Astrocyte of the spinal cord (primary cell): Measurements from ENCODE around the gene SPRTN.
A peak's percentile ranks its signal among the peaks of the same experiment; 100 is the strongest.

ENCODE experiments used
- DNase-seq: peaks from one replicate; pipeline ENCODE4 v3.0.0; 2011; ENCODE audit warnings: low read depth, low spot score
- H3K4me3 ChIP-seq: 2 replicates; pipeline ENCODE4 v1.5.1; 2011; ENCODE audit warnings: low read depth, mild to moderate bottlenecking, low read length, moderate library complexity
- CTCF ChIP-seq: IDR thresholded peaks from 2 replicates; pipeline ENCODE4 v1.5.1; 2012; ENCODE audit warnings: low read depth, mild to moderate bottlenecking, low read length, inconsistent platforms
- in situ Hi-C: cut with HindIII; loops from 2 replicates; pipeline ENCODE4 v1.10.0; 2017; ENCODE audit warnings: low sequenced_read_pairs

SPRTN gene

DNA sequence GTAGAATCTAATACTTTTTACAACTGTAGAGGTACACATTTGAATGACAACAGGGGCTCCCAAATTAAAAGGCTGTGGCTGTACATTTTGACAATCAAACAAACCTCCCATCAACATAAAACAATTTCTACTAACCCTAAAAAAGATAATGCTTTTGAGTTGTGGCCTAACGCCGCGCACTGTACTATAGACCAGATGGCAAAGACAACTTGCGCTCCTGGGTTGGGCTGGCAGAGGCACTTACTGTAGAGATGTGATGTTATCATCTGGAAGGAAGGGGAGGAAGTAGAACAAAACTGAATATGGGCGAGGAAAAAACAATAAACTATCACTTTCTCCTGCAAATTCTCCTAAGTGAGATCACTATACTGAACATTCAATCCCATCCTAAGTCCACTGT, 26.1 kb downstream of the SPRTN start:
- in situ Hi-C loops: no loop called here
- no peak for DNase-seq
- no peak for TF ChIP-seq CTCF
- no peak overlapping the region for H3K4me3 ChIP-seq

- in situ Hi-C loops: no loop called here
- no peak overlapping the region for H3K4me3 ChIP-seq
- no peak for DNase-seq
- TF ChIP-seq CTCF: no peak
Observed at GRCh38 chr1:231369282-231369681, 31.2 kb downstream of the SPRTN start.

- TF ChIP-seq CTCF: no peak
- in situ Hi-C loops: no loop called here
Observed at GRCh38 chr1:231372501-231372900, 34.4 kb downstream of the SPRTN start.

DNA sequence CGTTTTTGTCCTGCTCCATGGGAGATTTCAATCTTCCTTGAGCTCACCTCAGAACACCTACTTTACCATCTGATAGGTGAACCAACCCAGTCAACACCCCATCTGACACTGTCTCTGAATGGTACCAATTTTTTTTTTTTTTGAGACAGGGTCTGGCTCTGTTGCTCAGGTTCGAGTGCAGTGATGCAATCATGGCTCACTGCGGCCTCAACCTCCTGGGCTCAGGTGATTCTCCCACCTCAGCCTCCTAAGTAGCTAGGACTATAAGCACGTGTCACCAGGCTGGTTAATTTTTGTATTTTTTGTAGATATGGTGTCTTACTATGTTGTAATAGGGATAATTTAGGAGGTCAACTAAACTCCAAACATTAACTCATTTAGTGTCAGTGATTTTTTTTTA, 36.3 kb downstream of the SPRTN start:
- in situ Hi-C loops: no loop called here
- H3K4me3 ChIP-seq: no peak overlapping the region
- no peak for DNase-seq
- no peak for TF ChIP-seq CTCF

More at GRCh38 chr1:231372501-231372900, 34.4 kb downstream of the SPRTN start:
- no peak overlapping the region for H3K4me3 ChIP-seq
- no peak for DNase-seq

DNA sequence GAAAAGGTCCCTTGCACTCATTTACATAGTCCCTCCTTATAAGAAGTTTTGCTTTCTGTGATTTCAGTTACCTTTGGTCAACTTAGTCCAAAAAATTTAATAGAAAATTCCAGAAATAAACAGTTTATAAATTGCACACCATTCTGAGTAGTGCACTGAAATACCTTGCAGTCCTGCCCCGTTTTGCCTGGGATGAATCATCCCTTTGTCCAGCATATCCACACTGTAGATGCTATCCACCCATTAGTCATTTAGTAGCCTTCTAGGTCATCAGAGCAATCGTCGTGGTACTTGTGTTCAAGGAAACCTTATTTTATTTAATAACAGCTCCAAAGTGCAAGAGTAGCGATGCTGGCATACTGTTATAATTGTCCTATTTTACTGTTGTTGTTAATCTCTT, 38.0 kb downstream of the SPRTN start:
- in situ Hi-C loops: no loop called here
- TF ChIP-seq CTCF: no peak
- no peak for DNase-seq
- H3K4me3 ChIP-seq: no peak overlapping the region

GRCh38 chr1:231376875-231377549, 38.9 kb downstream of the SPRTN start:
- peak; percentile 23 for DNase-seq
- in situ Hi-C loops: no loop called here
- no peak for TF ChIP-seq CTCF
- H3K4me3 ChIP-seq: no peak overlapping the region
